Ammon's horn (tissue), 1 donor: Measurements from ENCODE around the gene PPFIA2.

ENCODE experiments used
- DNase-seq: peaks from one replicate; pipeline ENCODE4 v3.0.0-alpha.2; 2016; ENCODE audit warnings: low spot score

Gene PPFIA2

DNA sequence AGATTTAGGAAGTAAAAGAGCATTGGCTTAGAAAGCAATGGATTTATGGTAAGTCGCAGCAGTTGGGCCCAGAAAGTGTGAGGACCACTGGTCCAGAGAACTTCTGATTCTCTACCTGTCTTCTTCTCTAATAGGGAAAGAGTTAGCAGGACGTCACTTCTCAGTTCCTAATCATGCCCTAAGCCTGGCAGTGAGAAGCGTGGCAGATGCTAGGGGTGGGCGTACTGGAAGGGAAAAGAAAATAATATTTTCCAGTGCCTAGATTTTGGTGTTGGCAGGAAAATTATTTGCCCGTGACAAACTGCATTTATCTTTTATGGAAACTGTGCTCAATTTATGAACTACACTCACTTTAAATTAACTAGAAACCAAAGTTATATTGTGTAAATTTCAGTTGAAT is 212.3 kb downstream of the PPFIA2 start:
- DNase-seq = peak; percentile 50

DNA sequence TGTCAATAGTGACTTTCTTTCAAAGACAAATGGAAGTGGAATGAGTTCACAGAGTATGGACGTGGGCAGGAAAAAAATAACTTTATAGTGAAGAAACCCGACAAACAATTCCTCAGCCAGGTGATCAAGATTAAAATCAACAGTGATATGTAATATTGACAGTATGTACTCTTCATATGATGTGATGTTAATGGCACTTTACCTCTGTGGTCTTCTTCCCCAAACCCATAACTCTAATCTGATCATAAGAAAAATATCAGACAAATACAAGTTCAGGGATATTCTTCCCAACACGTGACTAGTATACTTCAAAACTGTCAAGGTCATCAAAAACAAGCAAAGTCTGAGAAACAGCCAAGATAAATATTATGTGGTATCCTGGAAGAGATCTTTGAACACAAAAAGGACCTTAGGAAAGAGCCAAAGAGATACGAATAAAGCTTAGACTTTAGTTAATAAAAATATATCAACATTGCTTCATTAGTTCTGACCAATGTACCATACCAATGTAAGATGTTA is 215.5 kb downstream of the PPFIA2 start:
- no peak for DNase-seq

DNA sequence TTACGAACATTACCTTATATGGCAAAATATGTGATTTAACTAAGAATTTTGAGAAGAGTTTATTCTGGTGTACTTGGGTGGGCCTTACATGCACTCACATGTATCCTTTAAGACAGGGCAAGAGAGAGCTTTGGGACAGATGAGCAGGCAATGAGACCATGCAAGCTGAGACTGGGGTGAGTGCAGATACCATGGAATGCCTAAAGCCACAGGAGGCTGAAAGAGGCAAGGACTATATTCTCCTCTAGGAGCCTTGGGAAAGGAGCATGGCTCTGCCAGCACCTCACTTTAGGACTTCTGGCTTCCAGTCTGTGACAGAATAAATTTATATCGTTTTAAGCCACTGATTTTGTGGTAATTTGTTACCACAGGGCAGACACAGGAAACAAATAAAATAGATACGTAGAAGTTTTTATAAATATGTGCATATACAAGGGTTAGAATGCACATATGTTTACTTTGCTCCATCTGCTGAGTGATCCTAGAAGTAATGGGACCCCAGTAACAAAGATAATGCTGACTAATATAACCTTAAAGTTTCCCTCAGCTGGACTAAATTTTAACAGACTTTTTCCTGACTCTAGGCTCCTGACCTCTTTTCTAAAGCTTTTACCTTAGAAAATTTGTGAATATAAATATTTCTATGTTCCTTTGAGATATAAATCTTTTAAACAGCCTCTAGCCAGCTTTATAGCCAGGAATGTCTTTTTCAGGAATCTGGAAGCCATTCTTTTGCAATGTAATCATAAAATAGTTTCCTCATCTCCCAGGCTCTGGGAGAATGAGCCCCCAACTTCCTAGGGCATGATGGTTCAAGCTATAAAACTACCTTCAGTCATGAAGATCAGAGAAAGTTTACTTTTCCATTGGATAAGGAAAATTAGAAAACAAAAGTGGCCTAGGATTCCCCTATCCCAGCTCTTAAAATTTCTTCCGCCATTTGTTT is 216.8 kb downstream of the PPFIA2 start:
- DNase-seq = no peak

DNA sequence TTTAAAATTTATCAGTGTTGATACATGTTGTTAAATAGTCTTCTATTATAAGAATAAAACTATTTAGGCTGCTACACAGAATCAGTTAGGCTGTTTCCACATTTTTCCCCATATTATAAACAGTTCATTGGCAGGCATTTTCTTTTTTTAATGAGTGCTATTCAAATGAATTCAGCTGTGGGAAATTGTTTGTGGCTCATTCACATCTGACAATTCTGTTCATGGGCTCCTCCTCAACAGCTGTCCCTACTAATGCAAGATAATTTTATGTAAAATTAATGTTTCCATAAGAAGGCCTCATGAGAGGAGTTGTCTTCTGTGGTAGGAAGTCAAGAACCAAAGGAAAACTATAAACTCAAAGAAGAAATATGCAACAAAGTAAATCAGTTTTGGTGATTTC is 218.0 kb downstream of the PPFIA2 start:
- DNase-seq = no peak

DNA sequence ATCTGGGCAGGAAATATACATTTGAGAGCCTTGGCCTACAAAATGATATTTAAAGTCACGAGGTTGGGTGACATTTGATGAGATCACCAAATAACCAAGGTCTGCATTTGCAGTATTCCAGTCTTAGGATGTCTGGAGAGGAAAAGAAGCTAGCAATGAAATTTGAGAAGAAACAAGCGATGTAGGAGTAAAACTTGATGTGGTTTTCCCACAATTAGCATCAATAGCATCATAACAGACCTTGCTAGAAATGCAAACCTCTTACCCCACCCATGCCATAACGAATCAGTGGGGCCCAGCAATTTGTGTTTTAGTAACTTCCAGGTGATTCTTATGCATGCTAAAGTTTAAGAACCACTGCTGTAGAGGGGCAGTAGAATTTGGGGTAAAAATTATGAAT is 219.9 kb downstream of the PPFIA2 start:
- no peak for DNase-seq

DNA sequence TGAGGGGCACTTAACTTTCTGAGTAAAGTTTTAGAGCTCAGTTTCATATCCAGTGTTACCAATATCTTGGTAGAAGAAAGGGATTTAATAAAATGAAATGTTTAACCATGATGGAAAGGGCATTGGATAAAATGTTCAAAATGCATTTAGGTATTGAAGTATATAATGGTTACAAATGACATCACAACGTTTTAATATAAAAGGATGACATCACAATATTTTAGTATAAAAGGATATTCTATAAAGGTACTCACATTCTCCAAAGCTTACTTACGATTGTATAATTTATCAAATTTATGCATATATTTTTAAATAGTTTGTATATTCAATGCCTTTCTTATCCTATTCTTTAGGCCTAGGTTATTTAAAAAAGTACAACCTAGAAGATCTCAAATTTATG is 226.1 kb downstream of the PPFIA2 start:
- DNase-seq = no peak

DNA sequence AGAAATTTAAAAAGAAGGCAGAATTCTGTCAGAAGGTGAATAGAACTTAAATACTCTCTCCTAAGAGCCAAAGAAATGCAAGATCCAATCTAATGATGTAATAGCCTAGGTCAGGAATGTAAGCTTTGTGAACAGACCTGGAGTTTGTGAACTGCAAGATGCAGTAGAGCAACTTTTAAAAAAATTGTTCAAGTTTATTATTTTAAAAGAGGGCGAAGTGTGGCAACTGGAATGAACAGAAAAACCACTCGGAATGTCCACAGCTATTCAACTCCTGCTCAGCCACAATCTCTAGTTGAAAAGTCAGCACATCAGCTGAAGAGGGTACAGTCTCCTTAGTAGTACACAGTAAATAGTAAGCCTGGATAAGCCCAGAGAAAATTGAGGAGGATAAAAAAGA is 228.8 kb downstream of the PPFIA2 start:
- no peak for DNase-seq

DNA sequence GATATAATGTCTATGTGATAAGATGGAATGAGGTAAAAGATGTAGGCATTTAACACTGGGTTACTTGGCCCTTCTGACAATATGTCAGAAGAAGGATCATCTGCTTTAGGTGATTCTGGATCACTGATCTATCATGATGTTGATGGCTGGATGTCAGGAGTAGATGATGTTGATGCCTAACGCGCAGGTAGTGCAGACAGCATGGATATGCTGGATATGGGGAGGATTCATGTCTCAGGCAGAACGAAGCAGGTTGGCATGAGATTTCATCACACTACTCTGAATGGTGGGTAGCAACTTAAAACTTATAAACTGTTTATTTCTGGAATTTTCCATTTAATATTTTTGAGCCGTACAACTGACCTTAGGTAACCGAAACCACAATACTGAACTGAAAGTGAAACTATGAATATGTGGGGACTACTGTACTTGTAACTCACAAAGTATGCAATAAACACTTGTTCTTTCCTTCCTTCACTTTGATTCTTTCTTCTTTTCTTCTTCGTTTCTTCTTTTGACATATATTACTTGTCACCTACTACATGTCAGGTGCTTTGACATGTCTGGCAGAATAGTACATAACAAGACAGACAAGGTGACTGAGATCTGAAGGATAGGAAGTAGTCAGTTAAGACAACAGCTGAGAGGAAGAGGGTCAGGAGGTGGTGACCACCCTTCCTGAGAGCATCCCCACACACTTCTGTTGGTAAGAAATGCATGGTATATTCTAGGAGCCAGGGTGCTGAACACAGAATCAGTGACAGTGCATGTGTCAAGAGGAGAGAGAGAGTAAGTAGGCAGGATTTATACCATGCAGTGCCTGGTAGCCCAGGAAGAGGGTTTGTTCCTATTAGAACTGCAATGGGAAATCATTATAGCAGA is 238.8 kb downstream of the PPFIA2 start:
- DNase-seq = no peak

DNA sequence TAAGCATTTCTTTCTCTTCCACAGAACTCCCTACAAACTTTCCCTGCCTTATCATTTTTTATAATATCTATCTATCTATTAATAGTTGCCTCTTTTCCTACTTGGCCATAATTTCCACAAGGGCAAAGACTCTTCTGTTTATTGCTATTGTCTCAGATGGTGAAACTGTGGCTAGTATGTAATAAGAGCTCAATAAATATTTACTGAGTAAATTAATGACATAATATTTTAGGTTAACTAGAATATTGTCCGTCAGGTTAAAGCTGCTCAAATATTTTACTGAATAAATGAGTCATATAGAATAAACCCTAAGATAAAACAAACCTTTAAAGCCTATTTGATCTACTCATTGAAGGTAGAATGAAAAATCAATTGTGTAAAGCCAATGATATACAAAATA is 240.5 kb downstream of the PPFIA2 start:
- DNase-seq = no peak

DNA sequence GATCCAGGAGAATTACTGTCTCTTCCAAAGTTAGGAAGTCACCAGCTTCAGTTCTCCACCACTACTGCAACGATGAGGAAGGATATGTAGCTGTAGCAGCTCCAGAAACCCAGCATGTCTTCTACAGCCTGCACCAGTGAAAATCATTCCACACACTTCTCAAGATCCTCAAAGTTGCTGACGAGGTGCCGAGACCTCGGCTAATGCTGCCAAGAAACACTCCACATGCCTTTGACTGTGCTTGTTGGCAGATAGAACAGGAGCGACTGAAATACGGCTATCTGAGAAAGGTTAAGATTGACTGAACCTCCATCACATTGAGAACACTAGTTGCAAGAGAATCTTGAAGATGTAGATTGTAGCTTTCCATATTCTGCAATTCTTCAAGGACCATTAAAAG is 241.9 kb downstream of the PPFIA2 start:
- no peak for DNase-seq

DNA sequence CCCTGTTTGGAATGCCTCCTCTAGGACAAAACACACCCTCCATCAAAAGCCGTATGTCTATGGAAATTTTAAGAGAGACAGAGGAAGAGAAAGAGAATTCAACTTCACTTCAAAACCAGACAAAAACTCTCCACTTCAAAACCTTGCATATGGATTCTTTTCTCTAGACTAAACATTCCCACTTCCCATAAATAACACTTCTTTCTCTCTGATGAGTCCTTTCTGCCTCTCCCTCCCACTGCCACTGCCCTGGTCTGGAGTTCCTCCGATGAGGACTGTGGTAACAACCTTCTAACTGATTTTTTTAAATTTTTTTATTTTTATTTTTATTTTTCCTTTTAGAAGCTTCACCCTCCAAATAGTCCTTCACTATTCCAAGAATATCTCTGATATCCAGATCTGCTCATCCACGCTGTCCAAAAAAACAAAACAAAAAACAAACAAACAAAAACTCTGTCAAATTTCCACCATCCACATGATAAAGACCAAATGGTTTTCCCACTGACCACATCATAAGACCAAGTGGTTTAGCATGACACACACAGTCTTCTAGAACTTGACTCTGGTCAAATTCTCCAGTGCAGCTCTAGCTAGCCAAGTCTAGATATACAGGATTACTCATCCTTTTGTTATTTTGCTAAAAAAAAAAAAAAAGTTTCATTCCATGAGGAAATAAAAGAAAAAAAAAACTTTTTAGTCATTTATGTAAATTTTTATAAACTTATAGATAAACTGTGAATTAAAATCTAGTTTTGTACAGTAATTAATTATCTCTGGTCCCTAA is 256.0 kb downstream of the PPFIA2 start:
- DNase-seq = no peak

DNA sequence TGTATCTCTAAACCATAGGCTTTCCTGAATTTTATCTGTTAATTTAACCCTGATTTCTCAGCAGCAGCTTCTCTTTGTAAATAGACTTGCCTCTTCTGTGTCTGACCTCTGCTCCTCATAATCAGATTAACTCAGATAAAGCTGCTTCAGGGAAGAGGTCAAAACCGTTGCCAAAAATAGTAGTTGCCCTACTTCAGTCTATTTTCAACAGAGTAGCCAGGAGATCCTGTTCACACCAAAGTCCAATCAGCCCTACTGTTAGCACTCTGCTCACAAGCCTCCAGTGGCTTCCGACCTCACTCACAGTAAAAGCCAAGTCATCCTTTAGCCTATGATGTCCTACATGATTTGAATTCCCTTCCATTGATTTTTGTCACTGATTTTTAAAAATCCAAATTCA is 258.4 kb downstream of the PPFIA2 start:
- DNase-seq = no peak

DNA sequence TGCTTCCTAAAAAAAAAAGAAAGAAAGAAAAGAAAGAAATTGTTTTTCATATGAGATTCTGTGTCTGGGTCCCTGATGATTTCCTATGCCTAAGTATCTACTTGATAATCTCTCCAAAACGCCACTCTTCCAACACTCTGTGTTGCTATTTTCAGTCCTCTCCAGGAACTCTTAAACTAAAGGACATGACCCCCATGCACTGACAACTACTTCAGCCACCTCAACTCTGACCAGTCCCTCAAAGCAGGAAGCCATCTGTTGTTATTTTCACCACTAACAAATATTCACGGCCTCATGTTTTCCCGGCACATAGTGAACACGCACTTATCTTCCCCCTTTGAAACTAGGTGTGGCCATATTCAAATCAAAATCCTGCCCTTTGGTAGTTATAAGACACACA is 259.3 kb downstream of the PPFIA2 start:
- no peak for DNase-seq

DNA sequence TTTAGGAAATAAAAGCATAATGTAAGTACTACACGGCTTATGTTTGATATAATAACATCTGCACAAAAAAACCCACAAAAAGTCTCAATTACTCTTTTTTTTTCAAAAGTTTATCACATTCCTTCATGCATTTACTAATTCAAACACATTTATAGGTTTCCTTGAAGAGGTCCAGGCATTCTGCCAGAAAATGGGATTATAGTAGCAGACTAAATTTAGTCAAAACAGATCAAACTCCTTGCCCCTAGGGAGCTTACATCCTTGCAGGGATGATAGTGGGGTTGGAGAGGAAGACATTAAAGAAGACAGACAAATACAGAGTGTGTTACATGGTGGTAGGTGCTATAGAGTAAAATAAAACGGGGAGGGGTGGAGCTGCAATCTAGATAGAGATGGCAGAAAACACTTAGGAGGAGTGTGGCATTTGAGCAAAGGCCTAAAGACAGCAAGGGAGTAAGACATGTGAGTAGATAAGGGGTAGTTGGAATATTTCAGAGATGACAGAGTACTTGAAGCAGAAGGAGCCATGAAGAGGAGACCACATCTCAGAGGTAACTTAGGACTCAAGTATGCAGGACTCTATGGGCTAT is 266.9 kb downstream of the PPFIA2 start:
- DNase-seq = no peak

DNA sequence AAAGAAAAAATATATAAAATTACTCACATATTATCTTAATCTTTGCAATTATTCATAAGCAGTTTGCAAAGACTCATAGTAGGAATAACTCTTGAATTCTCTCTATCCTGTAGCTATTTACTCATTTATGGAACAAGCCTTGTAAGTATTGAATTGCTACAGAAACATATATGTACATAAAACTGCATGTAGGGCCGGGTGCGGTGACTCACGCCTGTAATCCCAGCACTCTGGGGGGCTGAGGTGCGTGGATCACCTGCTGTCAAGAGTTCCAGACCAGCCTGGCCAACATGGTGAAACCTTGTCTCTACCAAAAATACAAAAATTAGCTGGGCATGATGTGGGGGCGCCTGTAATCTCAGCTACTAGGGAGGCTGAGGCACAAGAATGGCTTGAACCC is 286.2 kb downstream of the PPFIA2 start:
- no peak for DNase-seq

DNA sequence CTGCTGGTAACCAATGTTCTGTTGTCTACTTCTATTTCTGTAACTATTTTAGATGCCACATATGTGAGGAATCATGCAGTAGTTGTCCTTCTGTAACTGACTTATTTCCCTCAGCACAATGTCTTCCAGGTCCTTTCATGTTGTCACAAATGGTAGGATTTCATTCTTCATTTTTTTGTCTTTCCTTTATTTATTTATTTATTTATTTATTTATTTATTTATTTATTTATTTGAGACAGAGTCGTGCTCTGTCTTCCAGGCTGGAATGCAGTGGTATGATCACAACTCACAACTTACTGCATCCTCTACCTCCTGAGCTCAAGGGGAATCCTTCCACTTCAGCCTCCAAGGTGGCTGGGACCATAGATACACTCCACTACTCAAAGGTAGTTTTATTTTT is 288.2 kb downstream of the PPFIA2 start:
- DNase-seq = no peak

DNA sequence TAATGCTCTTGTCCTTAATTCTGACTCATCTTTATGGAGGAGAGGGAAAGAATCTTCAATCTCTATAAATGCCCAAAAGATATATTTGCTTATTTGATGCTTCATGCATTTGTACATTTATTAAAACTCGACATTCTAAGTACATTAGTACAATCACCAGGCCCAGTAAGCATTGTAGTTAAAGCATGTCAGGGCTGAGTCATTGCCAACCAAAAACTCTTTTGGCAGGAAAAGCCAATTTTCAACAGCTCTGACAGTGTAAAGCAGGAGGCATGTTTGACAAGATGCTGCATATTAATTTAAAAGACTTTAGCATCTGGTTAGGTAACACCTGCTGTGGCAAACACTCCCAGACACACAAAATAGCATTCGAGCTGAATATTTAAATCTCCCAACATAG is 290.9 kb downstream of the PPFIA2 start:
- peak; percentile 59 for DNase-seq

DNA sequence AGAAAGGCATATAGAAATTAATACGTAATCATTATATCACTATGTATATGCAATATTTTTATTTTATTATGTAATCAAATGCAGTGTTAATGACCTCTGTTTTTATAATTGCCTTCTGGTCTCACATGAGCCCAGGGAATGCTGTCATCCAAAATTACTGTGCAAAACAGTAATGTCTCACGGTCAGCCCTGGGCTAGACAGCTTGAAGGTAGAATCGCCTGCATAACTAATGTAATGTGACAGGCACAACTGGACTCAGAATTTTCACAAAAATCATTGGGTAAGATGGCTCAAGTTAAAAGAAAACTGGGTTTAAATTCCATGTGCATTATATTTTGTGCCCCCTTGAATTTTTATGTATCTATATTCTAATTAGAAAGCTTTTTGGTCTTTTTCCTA is 293.3 kb downstream of the PPFIA2 start:
- DNase-seq = no peak

DNA sequence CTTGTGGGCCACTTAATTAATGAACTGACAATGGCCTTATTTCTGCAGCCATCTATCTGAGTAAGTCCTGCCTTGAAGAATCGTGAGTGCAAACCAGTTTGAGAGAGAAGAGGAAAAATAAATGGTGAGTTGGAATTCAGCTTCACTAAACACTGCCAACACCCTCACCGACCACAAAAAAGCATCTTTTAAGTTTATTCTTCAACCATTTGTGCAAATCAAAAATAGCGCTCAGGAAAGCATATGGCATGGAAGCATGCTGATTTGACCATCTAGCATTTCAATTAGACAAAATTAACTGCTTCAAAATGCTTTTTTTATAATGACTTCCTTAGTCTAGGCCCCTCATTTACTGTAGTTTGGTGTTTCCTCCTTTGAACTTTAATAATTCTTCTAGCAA is 294.0 kb downstream of the PPFIA2 start:
- no peak for DNase-seq

DNA sequence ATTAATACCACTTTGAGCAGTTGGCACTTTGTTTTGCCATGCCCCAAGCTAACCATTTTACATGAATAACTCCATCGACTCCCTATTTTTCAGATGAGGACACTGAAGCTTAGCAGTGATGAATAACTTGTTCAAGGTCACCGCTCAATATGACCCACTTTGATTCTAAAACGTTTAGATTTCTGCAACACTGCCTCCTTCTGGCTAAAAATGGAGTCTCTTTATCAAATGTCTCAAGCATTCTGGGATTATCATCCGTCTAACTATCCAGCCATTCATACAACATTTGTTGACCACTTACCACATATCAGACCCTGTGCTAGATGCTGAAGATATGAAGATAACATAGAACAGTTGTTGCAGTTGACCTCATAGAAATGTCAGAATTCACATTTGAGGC is 298.0 kb downstream of the PPFIA2 start:
- no peak for DNase-seq

DNA sequence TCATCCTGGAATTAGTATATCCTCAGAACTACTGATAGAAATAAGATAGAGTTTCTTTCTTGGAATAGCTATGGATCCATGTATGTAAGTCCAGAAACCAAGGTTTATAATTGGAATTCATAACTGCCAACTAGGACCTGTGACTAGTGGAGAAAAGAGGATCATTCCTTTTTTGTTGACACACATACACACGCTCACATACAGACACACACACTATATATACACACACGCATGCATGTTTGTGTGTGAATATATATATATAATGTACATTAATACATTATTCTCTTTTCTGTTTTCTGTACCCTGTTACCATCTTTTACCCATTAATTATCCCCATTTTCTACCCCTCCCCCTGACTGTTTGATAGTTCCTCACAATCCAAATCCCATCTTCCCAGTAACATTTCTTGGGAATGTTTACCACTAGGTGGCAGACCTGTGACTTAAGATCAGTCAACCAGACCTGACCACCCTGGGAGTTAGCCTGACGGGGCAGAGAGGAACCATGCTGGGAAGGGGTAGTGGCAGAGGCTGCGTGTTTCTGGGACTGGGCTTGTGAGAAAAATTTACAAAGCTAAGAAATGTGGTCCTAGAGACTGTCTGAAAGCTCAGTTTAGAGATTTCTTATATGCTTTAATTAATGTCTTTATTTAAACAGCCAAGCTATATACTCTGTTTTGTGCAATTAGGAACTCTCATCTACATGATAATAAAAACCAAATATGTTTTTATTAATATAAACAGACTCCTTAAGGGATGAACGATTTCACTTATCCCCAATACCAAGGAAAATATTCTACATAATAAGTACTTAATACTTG is 308.0 kb downstream of the PPFIA2 start:
- peak; percentile 74 for DNase-seq
